SKM-1 treated with dmso at 0.1 percent for 144 hours (cell line): ENCODE data around the gene MGAT2.
"Not testable (repeated sequence)": the region's sequence is repeated elsewhere in the genome, so short reads cannot be mapped to it uniquely, and the experiment has no call there.

Source experiments
- DNase-seq: peaks from one replicate; lab custom pipeline; 2025; ENCODE audit not compliant: unreplicated experiment; lab: John Stamatoyannopoulos, UW

MGAT2 gene

DNA sequence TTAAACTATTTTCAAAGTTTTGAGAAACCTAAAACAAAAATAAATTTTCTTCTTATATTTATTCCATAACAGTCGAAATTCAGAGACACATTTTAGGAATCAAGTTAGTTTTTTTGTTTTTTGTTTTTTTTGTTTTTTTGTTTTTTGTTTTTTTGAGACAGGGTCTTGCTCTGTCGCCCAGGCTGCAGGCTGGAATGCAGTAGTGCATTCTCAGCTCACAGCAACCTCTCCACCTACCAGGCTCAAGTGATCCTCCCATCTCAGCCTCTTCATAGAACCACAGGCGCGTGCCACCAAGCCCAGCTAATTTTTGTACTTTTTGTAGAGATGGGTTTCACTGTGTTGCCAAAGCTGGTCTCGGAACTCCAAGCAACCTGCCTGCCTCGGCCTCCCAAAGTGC, 32.9 kb downstream of the MGAT2 start:
- no peak for DNase-seq

DNA sequence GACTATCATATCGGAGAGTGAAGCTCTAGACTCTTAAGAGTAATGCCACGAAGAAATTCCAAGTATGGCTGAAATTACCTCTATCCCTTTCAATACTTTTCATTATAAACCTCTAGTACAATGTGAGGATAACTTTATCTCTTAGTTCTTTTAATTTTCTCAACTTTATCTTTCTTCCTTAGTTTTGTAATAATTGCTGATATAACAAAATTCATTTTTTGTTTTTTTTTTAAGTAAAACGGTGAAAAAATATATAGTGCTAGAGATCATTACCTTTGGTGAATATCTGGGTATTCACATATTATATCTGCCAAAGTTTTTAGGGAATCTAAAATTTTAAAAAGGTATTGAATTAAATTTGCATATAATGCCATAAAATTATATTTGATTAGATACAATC, 33.9 kb downstream of the MGAT2 start:
- DNase-seq, result no peak

DNA sequence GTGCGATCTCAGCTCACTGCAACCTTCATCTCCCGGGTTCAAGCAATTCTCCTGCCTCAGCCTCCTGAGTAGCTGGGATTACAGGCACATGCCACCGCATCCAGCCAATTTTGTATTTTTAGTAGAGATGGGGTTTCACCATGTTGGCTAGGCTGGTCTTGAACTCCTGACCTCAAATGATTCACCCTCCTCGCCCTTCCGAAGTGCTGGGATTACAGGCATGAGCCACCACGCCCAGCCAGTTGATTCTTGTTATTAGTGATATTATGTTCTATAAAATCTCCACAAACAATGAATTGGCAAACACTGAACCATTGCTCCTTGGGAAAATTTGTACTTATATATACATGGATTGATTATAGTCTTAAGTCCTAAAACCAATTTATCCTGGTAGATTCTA, 36.9 kb downstream of the MGAT2 start:
- DNase-seq, result not testable (repeated sequence)

DNA sequence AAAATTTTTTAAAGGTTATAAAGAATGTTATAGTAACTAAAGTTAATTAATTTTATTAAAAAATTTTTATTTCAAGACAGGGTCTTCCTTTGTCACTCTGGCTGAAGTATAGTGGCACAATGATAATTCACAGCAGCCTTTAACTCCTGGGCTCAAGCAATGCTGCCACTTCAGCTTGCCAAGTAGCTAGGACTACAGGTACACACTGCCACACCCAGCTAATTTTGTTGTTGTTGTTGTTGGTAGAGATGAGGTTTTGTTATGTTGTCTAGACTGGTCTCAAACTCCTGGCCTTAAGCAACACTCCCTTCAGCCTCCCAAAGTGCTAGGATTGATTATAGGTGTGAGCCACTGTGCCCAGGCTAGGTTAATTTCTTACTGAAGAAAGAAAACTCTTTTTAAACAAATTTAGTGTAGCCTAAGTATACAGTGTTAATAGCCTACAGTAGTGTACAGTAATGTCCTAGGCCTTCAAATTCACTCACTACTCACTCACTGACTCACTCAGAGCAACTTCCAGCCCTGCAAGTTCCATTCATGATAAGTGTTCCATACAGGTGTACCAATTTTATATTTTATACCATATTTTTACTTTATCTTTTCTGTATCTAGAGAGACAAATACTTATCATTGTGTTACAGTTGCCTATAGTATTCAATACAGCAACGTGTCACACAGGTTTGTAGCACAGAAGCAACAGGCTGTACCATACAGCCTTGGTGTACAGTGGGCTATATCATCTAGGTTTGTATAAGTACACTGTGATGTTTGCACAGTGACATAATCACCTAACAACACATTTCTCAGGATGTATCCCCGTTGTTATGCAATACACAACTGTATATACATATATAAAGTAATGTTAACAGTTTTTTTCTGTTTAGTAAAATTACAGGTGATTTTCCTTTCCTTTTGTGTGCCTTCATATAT, 39.2 kb downstream of the MGAT2 start:
- no peak for DNase-seq

DNA sequence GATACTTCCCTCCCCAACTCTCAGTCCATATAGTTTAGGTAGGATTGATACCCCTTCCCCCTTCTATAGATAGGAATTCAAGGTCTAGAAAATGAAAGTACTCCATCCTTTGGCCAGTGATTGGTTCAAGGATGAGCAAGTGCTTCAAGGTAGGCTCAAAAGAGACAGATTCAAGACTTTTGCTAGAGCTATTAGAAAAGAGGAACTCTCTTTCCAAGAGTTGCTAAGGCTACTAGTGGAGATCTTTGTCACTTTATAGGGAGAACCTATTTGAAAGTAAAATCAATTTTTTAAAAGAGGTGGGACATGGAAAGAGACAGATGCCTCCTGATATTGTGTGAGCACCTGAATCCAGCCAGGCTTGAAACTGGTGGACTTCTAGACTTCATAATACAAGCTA, 49.9 kb downstream of the MGAT2 start:
- DNase-seq, result no peak
